Activated naive CD8-positive, alpha-beta T cell (primary cell): Measurements from ENCODE around the gene PARD3B.

Experiments used
- H3K27ac Mint-ChIP-seq: one replicate; pipeline ENCODE4 v1.8.0; 2021; ENCODE audit warnings: mixed read lengths
- H3K27me3 Mint-ChIP-seq: one replicate; pipeline ENCODE4 v1.8.0; 2021; ENCODE audit warnings: mixed read lengths
- H3K36me3 Mint-ChIP-seq: one replicate; pipeline ENCODE4 v1.8.0; 2021; ENCODE audit warnings: mixed read lengths
- H3K4me1 Mint-ChIP-seq: one replicate; pipeline ENCODE4 v1.8.0; 2021; ENCODE audit warnings: low read depth, mixed read lengths
- H3K4me3 Mint-ChIP-seq: one replicate; pipeline ENCODE4 v1.8.0; 2021; ENCODE audit warnings: mild to moderate bottlenecking, mixed read lengths
- H3K9me3 Mint-ChIP-seq: one replicate; pipeline ENCODE4 v1.8.0; 2021; ENCODE audit warnings: low read depth, mixed read lengths

The PARD3B gene

GRCh38 chr2:204794624-204795023, 249.3 kb downstream of the PARD3B start:
- Mint-ChIP-seq H3K36me3 (peaks cover 2% of the 10 kb centered on the region), H3K27me3 (no peaks in the 10 kb centered on the region), H3K4me1 (no peaks in the 10 kb centered on the region), H3K27ac (no peak overlapping the region), H3K9me3 (no peaks in the 10 kb centered on the region), H3K4me3 (no peak overlapping the region)

- Mint-ChIP-seq H3K9me3 (no peaks in the 10 kb centered on the region), H3K4me1 (no peaks in the 10 kb centered on the region)
These were observed 249.9 kb downstream of the PARD3B start for GRCh38 chr2:204795156-204795555.

DNA sequence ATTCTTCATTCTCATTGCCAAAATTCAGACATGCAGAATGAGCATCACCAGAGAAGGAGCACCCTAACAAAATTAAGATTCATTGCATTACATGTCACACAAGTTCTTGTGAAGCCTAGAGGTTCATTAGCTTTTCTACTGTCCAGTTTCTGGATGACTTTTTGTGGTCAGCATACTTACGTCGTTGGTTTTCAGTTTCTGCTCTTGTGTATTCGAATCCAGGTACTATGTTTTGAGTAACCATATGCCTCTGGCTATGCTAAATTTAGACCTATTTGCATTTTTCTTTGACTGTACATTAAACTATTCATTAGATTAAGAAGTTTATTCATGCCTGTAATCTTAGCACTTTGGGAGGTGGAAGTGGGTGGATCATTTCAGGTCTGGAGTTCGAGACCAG, 251.3 kb downstream of the PARD3B start:
- Mint-ChIP-seq H3K4me1 (no peaks in the 10 kb centered on the region), H3K27me3 (no peaks in the 10 kb centered on the region)

More at GRCh38 chr2:204795156-204795555, 249.9 kb downstream of the PARD3B start:
- Mint-ChIP-seq H3K36me3 (peaks cover 2% of the 10 kb centered on the region), H3K27ac (no peak overlapping the region), H3K27me3 (no peaks in the 10 kb centered on the region), H3K4me3 (no peak overlapping the region)

GRCh38 chr2:204799791-204800190, 254.5 kb downstream of the PARD3B start:
- H3K4me1 Mint-ChIP-seq: peaks cover 7% of the 10 kb centered on the region
- peaks cover 1% of the 10 kb centered on the region for H3K9me3 Mint-ChIP-seq
- no peak overlapping the region for H3K27ac Mint-ChIP-seq
- no peak overlapping the region for H3K4me3 Mint-ChIP-seq
- H3K27me3 Mint-ChIP-seq: no peaks in the 10 kb centered on the region
- peaks cover 3% of the 10 kb centered on the region for H3K36me3 Mint-ChIP-seq

More for the DNA sequence above, 251.3 kb downstream of the PARD3B start:
- Mint-ChIP-seq H3K4me3 (no peak overlapping the region), H3K27ac (no peak overlapping the region), H3K9me3 (no peaks in the 10 kb centered on the region), H3K36me3 (peaks cover 5% of the 10 kb centered on the region)

DNA sequence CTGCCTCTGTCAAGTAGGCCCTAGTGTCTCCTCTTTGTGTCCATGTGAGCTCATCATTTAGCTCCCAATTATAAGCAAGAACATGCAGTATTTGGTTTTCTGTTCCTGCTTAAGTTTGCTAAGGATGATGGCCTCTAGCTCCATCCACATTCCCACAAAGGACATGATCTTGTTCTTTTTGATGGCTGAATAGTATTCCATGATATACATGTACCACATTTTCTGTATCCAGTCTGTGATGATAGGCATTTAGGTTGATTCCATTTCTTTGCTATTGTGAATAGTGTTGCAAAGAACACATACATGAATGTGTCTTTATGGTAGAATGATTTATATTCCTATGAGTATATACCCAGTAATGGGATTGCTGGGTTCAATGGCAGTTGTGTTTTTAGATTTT, 263.2 kb downstream of the PARD3B start:
- peaks cover 40% of the 10 kb centered on the region for H3K9me3 Mint-ChIP-seq
- H3K27me3 Mint-ChIP-seq: no peaks in the 10 kb centered on the region
- no peak overlapping the region for H3K4me3 Mint-ChIP-seq
- H3K36me3 Mint-ChIP-seq: peaks cover 13% of the 10 kb centered on the region
- H3K27ac Mint-ChIP-seq: no peak overlapping the region
- peaks cover 3% of the 10 kb centered on the region for H3K4me1 Mint-ChIP-seq

DNA sequence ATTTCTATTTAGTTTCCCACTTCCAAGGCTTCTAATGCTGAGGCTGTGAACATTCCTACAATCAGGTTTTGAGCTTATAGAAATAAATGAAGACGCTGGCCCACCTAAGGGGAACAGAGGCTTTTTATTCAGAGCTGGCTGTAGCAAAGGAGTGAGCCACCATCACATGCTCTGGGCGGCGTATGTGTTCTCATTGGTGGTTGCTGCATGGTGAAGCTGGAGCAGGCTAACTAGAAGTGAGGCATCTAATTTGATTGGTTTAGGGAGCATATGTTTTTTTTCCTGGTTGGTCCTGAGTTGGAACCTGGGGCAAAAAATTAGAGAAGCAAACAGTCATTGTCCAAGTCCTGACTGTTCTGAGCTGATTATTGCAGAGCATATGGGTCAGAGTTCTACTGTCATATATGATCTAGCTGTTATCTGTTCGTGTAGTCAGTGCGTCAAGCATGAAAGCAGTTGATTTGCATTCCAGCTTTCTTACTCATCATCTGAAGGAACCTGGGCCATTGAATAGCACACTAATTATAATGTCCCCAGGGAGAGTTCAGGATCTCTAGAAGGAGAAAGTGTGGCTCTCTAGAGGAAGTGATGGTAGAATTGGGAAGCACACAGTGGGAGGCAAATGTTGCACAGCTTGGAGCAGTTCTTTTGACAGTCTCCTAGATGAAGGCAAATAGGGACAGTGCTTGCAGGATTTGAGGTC, 279.6 kb downstream of the PARD3B start:
- Mint-ChIP-seq H3K27ac (no peak overlapping the region), H3K4me3 (no peak overlapping the region)

GRCh38 chr2:204825681-204826080, 280.4 kb downstream of the PARD3B start:
- H3K9me3 Mint-ChIP-seq: peaks cover 7% of the 10 kb centered on the region
- H3K4me3 Mint-ChIP-seq: no peak overlapping the region
- peaks cover 2% of the 10 kb centered on the region for H3K27me3 Mint-ChIP-seq
- H3K36me3 Mint-ChIP-seq: peaks cover 11% of the 10 kb centered on the region
- no peaks in the 10 kb centered on the region for H3K4me1 Mint-ChIP-seq
- H3K27ac Mint-ChIP-seq: no peak overlapping the region

More for the DNA sequence above, 279.6 kb downstream of the PARD3B start:
- H3K9me3 Mint-ChIP-seq: peaks cover 7% of the 10 kb centered on the region
- H3K36me3 Mint-ChIP-seq: peaks cover 11% of the 10 kb centered on the region
- peaks cover 2% of the 10 kb centered on the region for H3K27me3 Mint-ChIP-seq
- no peaks in the 10 kb centered on the region for H3K4me1 Mint-ChIP-seq

DNA sequence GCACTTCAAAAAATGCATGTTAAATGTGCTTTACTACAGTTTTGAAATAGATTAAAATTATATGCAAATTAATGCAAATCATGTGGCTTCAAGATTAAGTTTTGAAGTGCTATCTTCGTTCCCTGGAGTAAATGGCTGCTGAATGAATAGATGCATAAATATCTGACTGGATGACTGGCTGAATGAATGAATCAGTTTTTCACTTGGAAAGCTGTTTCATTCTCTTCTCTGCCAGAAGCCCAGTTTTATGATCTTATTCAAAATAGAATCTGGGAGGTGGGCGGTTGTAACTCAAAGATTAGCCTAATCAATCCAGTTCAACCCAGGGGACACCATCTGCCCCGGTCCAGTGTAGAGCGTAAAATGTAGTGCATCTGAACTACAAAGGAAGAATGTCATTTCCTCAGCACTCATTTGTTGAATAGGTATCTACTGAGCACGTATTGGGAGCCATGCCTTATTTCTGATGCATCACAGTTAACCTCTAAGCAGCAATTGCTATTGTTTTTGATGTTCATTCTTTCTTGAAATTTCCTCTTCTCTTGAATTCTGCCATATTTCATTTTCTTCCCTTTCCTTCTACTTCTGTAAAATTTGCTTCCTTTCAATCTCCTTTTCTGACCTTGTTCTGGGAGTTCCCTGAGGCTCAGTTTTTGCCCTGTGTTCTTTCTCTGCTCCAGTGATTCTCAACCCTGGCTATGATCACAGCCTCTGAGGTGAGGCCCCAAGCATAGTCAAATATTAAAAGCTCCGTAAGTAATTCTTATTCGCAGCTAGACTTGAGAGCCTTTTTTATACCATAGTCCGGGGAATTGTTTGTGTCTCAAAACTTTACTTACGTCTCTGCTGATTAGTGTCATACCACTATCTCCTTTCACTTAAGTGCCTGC, 282.7 kb downstream of the PARD3B start:
- H3K4me1 Mint-ChIP-seq: no peaks in the 10 kb centered on the region
- no peak overlapping the region for H3K4me3 Mint-ChIP-seq

GRCh38 chr2:204834716-204835384, 289.6 kb downstream of the PARD3B start:
- Mint-ChIP-seq H3K4me3 (no peak overlapping the region), H3K27me3 (no peaks in the 10 kb centered on the region), H3K36me3 (no peaks in the 10 kb centered on the region), H3K4me1 (no peaks in the 10 kb centered on the region), H3K9me3 (no peaks in the 10 kb centered on the region), H3K27ac (no peak overlapping the region)

More for the DNA sequence above, 282.7 kb downstream of the PARD3B start:
- peaks cover 5% of the 10 kb centered on the region for H3K36me3 Mint-ChIP-seq
- H3K27ac Mint-ChIP-seq: no peak overlapping the region
- H3K27me3 Mint-ChIP-seq: no peaks in the 10 kb centered on the region
- peaks cover 4% of the 10 kb centered on the region for H3K9me3 Mint-ChIP-seq

DNA sequence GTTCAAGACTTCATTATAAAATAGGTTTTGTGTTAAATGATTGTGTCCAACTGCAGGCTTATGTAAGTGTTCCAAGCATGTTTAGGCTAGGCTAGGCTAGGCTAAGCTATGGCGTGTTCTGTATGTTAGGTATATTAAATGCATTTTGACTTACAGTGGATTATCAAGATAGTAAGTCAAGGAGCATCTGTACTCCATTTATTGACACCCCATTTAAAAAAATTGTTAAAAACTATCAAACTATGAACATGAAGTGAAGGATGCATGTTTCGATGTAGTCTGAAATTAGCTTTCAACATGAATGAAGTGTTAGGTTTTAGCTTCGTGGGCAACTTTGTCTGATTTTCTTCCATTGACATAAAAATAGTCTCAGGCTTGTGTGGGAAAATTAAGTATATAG, 290.5 kb downstream of the PARD3B start:
- H3K36me3 Mint-ChIP-seq: no peaks in the 10 kb centered on the region
- H3K27me3 Mint-ChIP-seq: no peaks in the 10 kb centered on the region
- H3K4me1 Mint-ChIP-seq: no peaks in the 10 kb centered on the region
- no peaks in the 10 kb centered on the region for H3K9me3 Mint-ChIP-seq
- no peak overlapping the region for H3K27ac Mint-ChIP-seq
- no peak overlapping the region for H3K4me3 Mint-ChIP-seq

DNA sequence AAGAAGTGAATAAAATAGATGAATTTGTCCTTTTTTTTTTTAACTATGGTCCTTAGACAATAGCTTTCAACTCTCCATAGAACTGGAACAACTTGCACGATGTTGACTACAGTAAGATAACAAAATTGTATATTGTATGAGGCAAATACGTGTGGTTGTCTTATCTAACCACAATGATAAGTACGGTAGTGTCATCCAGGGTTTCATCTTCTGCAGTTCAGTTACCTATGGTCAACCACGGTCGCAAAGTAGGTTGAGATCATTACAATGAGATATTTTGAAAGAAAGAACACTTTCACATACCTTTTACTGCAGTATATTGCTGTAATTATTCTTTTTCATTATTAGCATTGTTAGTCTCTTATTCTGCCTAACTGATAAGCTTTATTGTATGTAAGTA, 295.2 kb downstream of the PARD3B start:
- Mint-ChIP-seq H3K4me3 (no peak overlapping the region), H3K27me3 (no peaks in the 10 kb centered on the region), H3K9me3 (no peaks in the 10 kb centered on the region), H3K27ac (no peak overlapping the region), H3K4me1 (peaks cover 1% of the 10 kb centered on the region), H3K36me3 (no peaks in the 10 kb centered on the region)

DNA sequence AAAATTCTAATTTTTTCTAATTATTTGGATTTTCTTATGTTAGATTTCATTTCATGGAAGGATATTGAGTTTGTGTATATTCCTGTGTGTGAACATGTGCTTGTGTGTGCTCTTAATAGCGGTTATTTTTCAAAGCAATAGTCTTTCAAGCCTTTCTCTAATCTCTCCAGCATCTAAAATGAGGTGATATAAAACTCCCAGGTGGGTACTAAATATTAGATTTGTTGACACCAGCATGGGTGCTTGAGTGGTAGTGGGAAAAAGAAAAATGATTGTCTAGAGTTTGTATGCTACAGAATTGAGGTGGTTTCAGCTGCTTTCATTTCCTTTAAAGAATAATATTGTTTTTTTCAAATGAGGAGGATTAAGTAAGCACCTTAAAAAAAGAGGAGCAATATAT, 296.8 kb downstream of the PARD3B start:
- Mint-ChIP-seq H3K27me3 (no peaks in the 10 kb centered on the region), H3K36me3 (no peaks in the 10 kb centered on the region), H3K27ac (no peak overlapping the region), H3K4me1 (peaks cover 1% of the 10 kb centered on the region), H3K9me3 (no peaks in the 10 kb centered on the region), H3K4me3 (no peak overlapping the region)

DNA sequence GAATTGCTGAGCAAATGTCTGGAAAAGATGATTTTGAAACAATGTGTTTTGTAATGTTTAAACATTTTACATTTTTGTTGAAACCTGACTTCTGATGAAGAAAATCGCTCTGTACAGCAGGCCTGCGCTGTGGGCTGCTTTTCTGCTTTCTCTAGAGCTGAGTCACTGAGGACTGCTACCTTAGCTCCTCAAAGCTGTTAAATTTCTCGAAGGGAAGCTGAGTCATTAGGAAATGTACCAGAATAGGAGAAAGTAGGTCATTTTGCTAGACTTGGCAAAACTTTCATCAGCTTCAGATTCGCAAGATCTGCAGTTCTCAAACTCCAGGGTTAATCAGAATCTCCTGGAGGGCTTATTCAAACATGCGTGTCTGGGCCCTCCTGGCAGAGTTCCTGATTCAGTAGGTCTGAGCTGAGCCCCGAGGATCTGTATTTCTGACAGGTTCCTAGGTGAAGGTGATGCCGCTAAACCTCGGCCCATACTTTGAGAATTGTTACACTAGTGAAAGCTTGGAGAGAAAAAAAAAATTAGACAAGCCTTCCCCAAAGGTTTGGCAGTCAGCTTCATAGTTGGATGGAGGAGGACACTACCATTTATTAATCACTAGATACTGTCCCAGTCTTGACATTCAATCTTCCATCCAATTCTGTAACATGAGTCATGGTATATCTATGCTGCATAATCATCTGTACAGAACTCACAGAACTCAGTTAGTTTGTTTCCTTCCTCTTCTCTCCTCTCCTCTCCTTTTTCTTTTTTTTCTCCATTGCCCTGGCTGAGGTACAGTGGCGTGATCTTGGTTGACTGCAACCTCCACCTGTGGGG, 297.6 kb downstream of the PARD3B start:
- Mint-ChIP-seq H3K36me3 (no peaks in the 10 kb centered on the region), H3K27me3 (no peaks in the 10 kb centered on the region), H3K27ac (no peak overlapping the region), H3K4me1 (peaks cover 1% of the 10 kb centered on the region), H3K4me3 (no peak overlapping the region), H3K9me3 (no peaks in the 10 kb centered on the region)

DNA sequence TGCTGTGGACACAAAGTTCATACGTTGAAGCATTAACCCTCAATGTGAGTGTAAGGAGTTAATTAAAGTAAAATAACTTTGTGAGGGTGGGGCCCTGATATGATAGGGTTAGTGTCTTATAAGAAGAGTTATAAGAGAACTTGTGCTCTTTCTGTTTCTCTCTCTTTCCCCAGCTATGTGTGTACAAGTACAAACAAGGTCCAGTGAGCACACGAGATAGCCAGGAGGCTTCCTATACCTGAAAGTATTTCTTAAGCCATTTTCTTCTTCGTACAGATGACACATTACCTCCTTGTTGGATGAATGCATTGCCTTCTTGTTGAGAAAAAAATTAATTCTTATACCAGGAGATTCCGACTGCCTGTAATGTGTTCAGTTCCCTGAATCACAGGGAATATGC, 301.2 kb downstream of the PARD3B start:
- Mint-ChIP-seq H3K27me3 (no peaks in the 10 kb centered on the region), H3K36me3 (no peaks in the 10 kb centered on the region), H3K27ac (no peak overlapping the region), H3K4me1 (peaks cover 1% of the 10 kb centered on the region), H3K9me3 (no peaks in the 10 kb centered on the region), H3K4me3 (no peak overlapping the region)
